ENCODE measurements around the gene CDRT15L2. TPM values are rescaled to one million over a fixed set of nuclear protein-coding genes. Genes with fewer than 3 reads are reported as not detected.
"Not testable (repeated sequence)": the region's sequence is repeated elsewhere in the genome, so short reads cannot be mapped to it uniquely, and the experiment has no call there.

Gene CDRT15L2
- total RNA-seq, 3 donors from 2014 or later (not counting 1 experiment from before 2014, with no cell fraction given) = not detected

DNA sequence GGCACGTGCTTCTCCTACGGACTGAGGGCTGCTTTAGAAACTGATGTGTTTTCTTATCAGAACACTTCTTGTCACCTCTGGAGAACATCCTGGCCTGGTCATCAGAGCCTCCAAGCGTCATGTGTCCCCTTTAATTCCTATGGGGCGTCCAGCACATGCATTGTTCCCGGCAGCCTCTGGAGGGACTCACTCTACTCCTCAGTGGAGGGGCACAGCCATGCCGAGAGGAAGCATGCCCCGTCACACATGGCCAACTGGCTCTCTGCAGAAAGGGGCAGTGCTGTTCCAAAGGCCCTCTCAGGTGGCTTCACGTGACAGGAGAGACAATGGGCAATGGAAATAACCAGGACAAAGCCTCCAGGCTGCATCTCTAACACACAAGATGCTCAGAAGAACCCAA, 31.8 kb downstream of the CDRT15L2 start:
- H3K9me3 Mint-ChIP-seq = no peaks in the 10 kb centered on the region
- no peaks in the 10 kb centered on the region for H3K27me3 Mint-ChIP-seq (ENCODE audit: low read depth in 2 of 2)
- intact Hi-C loops (cut with micrococcal nuclease) = no loop called here
- H3K4me1 Mint-ChIP-seq = no peaks in the 10 kb centered on the region
- Histone ChIP-seq H3K27me3 (ENCODE audit: control insufficient read depth, insufficient read depth, low read length) (no peaks in the 10 kb centered on the region), H3K27ac (ENCODE audit: low read length) (no peak overlapping the region), H3K4me1 (ENCODE audit: control insufficient read depth, insufficient read depth, low read length) (no peaks in the 10 kb centered on the region), H3K9me3 (ENCODE audit: control insufficient read depth, insufficient read depth, low read length) (no peaks in the 10 kb centered on the region), H3K4me3 (ENCODE audit: low read length) (no peak overlapping the region), H3K36me3 (ENCODE audit: control insufficient read depth, insufficient read depth, low read length) (no peaks in the 10 kb centered on the region)
- no peak for DNase-seq
- H3K27ac Mint-ChIP-seq = no peak overlapping the region
- ATAC-seq = no peak
- H3K36me3 Mint-ChIP-seq = no peaks in the 10 kb centered on the region
- TF ChIP-seq, protein P1, sequence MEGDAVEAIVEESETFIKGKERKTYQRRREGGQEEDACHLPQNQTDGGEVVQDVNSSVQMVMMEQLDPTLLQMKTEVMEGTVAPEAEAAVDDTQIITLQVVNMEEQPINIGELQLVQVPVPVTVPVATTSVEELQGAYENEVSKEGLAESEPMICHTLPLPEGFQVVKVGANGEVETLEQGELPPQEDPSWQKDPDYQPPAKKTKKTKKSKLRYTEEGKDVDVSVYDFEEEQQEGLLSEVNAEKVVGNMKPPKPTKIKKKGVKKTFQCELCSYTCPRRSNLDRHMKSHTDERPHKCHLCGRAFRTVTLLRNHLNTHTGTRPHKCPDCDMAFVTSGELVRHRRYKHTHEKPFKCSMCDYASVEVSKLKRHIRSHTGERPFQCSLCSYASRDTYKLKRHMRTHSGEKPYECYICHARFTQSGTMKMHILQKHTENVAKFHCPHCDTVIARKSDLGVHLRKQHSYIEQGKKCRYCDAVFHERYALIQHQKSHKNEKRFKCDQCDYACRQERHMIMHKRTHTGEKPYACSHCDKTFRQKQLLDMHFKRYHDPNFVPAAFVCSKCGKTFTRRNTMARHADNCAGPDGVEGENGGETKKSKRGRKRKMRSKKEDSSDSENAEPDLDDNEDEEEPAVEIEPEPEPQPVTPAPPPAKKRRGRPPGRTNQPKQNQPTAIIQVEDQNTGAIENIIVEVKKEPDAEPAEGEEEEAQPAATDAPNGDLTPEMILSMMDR (IDR thresholded peaks at IDR 0.05) = no peak
- no peak overlapping the region for H3K4me3 Mint-ChIP-seq
- 91% methylated on average over 8 of the region's 8 CpGs for WGBS (ENCODE audit: insufficient coverage)

DNA sequence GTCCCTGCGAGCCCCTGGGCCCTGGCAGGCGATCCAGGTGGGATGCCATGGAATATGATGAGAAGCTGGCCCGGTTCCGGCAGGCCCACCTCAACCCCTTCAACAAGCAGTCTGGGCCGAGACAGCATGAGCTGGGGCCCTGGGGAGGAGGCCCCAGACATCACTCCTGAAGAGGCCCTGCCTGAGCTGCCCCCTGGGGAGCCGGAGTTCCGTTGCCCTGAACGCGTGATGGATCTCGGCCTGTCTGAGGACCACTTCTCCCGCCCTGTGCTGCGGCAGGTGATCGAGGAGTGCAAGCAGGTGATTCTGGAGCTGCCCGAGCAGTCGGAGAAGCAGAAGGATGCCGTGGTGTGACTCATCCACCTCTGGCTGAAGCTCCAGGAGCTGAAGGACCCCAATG, 33.1 kb downstream of the CDRT15L2 start:
- Histone ChIP-seq H3K4me1 (ENCODE audit: control insufficient read depth, insufficient read depth, low read length) (no peaks in the 10 kb centered on the region), H3K36me3 (ENCODE audit: control insufficient read depth, insufficient read depth, low read length) (no peaks in the 10 kb centered on the region), H3K4me3 (ENCODE audit: low read length) (no peak overlapping the region), H3K9me3 (ENCODE audit: control insufficient read depth, insufficient read depth, low read length) (no peaks in the 10 kb centered on the region), H3K27me3 (ENCODE audit: control insufficient read depth, insufficient read depth, low read length) (no peaks in the 10 kb centered on the region), H3K27ac (ENCODE audit: low read length) (no peak overlapping the region)
- intact Hi-C loops (cut with micrococcal nuclease) = no loop called here
- Mint-ChIP-seq H3K9me3 (no peaks in the 10 kb centered on the region), H3K4me3 (no peak overlapping the region), H3K36me3 (no peaks in the 10 kb centered on the region), H3K27me3 (ENCODE audit: low read depth in 2 of 2) (no peaks in the 10 kb centered on the region), H3K4me1 (no peaks in the 10 kb centered on the region), H3K27ac (no peak overlapping the region)
- 93% methylated on average over 16 of the region's 16 CpGs for WGBS (ENCODE audit: insufficient coverage)
- DNase-seq (no peak), ATAC-seq (no peak)
- TF ChIP-seq, protein P1 (IDR thresholded peaks at IDR 0.05) = no peak

DNA sequence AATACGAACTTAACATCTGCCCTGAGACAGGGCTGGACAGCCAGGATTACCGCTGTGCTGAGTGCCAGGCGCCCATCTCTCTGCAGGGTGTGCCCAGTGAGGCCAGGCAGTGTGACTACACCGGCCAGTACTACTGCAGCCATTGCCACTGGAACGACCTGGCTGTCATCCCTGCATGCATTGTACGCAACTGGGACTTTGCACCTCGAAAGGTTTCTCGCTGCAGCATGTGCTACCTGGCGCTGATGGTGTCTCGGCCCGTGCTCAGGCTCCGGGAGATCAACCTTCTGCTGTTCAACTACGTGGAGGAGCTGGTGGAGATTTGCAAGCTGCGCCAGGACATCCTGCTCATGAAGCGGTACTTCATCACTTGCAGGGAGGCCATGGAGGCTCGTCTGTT, 33.7 kb downstream of the CDRT15L2 start:
- Histone ChIP-seq H3K27ac (ENCODE audit: low read length) (no peak overlapping the region), H3K36me3 (ENCODE audit: control insufficient read depth, insufficient read depth, low read length) (no peaks in the 10 kb centered on the region), H3K9me3 (ENCODE audit: control insufficient read depth, insufficient read depth, low read length) (no peaks in the 10 kb centered on the region), H3K4me1 (ENCODE audit: control insufficient read depth, insufficient read depth, low read length) (no peaks in the 10 kb centered on the region), H3K4me3 (ENCODE audit: low read length) (no peak overlapping the region), H3K27me3 (ENCODE audit: control insufficient read depth, insufficient read depth, low read length) (no peaks in the 10 kb centered on the region)
- DNase-seq = no peak
- 92% methylated on average over 16 of the region's 16 CpGs for WGBS (ENCODE audit: insufficient coverage)
- Mint-ChIP-seq H3K9me3 (no peaks in the 10 kb centered on the region), H3K27me3 (ENCODE audit: low read depth in 2 of 2) (no peaks in the 10 kb centered on the region), H3K36me3 (no peaks in the 10 kb centered on the region), H3K4me1 (no peaks in the 10 kb centered on the region), H3K4me3 (no peak overlapping the region), H3K27ac (no peak overlapping the region)
- intact Hi-C loops (cut with micrococcal nuclease) = no loop called here
- ATAC-seq = no peak
- TF ChIP-seq, protein P1 (IDR thresholded peaks at IDR 0.05) = no peak

DNA sequence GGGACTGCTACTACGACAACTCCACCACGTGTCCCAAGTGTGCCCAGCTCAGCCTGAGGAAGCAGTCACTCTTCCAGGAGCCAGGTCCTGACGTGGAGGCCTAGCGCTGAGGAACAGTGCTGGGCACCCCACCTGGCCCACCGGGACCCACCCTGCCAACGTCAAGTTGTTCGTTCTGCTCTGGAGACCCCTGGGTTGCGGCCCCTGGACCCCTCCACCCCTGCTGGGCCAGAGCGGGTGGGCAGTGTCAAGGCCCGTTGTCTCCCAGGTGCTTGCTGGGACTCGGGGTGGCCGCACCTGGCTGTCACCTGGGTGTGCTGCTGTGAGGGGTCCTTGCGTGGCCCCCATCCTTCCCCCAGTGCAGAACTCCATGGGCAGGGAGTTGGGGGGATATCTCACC, 34.4 kb downstream of the CDRT15L2 start:
- H3K36me3 ChIP-seq (ENCODE audit: control insufficient read depth, insufficient read depth, low read length) = no peaks in the 10 kb centered on the region
- no peaks in the 10 kb centered on the region for H3K4me1 ChIP-seq (ENCODE audit: control insufficient read depth, insufficient read depth, low read length)
- no peaks in the 10 kb centered on the region for H3K9me3 ChIP-seq (ENCODE audit: control insufficient read depth, insufficient read depth, low read length)
- 95% methylated on average over 12 of the region's 13 CpGs for WGBS (ENCODE audit: insufficient coverage)
- Mint-ChIP-seq H3K4me3 (no peak overlapping the region), H3K4me1 (no peaks in the 10 kb centered on the region), H3K27ac (no peak overlapping the region), H3K27me3 (ENCODE audit: low read depth in 2 of 2) (no peaks in the 10 kb centered on the region), H3K9me3 (no peaks in the 10 kb centered on the region), H3K36me3 (no peaks in the 10 kb centered on the region)
- H3K4me3 ChIP-seq (ENCODE audit: low read length) = no peak overlapping the region
- TF ChIP-seq, protein P1 (IDR thresholded peaks at IDR 0.05) = no peak
- DNase-seq (no peak), ATAC-seq (no peak)
- no peaks in the 10 kb centered on the region for H3K27me3 ChIP-seq (ENCODE audit: control insufficient read depth, insufficient read depth, low read length)
- no peak overlapping the region for H3K27ac ChIP-seq (ENCODE audit: low read length)
- intact Hi-C loops (cut with micrococcal nuclease) = no loop called here

DNA sequence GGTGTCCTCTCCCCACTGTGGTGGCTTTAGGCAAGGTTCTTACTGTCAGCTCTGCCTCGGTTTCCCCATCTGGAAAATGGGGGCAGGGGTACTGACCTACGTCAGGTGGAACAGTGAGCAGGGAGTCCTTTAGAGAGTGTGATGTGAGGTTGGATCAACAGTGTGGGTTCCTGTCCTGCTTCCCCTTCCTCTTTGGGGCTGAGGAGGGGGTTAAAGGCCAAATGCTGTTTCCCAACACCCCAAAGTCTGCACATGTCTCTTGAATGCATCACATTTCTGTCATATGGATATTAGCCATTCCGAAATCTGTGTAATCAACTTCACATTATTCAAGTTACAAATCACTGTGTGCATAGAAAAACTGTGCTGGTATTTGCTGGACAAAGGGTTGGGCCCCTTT, 35.9 kb downstream of the CDRT15L2 start:
- H3K9me3 ChIP-seq (ENCODE audit: control insufficient read depth, insufficient read depth, low read length); H3K4me1 ChIP-seq (ENCODE audit: control insufficient read depth, insufficient read depth, low read length); H3K36me3 Mint-ChIP-seq; H3K27ac Mint-ChIP-seq; H3K27me3 ChIP-seq (ENCODE audit: control insufficient read depth, insufficient read depth, low read length); H3K27ac ChIP-seq (ENCODE audit: low read length); H3K36me3 ChIP-seq (ENCODE audit: control insufficient read depth, insufficient read depth, low read length); intact Hi-C loops (cut with micrococcal nuclease); H3K4me3 ChIP-seq (ENCODE audit: low read length); H3K4me3 Mint-ChIP-seq; H3K9me3 Mint-ChIP-seq; H3K4me1 Mint-ChIP-seq; DNase-seq; ATAC-seq; H3K27me3 Mint-ChIP-seq (ENCODE audit: low read depth in 2 of 2): not testable (repeated sequence)
- 88% methylated on average over 3 of the region's 3 CpGs for WGBS (ENCODE audit: insufficient coverage)

Data from natural killer cell (primary cell).